ENCODE data around the gene HEXIM1. TPM values are rescaled to one million over a fixed set of nuclear protein-coding genes. Genes with fewer than 3 reads are reported as not detected.

Gene HEXIM1
- polyA plus RNA-seq, 3 donors from 2014 or later: 1.1 to 7.2 (median 3.0) TPM

DNA sequence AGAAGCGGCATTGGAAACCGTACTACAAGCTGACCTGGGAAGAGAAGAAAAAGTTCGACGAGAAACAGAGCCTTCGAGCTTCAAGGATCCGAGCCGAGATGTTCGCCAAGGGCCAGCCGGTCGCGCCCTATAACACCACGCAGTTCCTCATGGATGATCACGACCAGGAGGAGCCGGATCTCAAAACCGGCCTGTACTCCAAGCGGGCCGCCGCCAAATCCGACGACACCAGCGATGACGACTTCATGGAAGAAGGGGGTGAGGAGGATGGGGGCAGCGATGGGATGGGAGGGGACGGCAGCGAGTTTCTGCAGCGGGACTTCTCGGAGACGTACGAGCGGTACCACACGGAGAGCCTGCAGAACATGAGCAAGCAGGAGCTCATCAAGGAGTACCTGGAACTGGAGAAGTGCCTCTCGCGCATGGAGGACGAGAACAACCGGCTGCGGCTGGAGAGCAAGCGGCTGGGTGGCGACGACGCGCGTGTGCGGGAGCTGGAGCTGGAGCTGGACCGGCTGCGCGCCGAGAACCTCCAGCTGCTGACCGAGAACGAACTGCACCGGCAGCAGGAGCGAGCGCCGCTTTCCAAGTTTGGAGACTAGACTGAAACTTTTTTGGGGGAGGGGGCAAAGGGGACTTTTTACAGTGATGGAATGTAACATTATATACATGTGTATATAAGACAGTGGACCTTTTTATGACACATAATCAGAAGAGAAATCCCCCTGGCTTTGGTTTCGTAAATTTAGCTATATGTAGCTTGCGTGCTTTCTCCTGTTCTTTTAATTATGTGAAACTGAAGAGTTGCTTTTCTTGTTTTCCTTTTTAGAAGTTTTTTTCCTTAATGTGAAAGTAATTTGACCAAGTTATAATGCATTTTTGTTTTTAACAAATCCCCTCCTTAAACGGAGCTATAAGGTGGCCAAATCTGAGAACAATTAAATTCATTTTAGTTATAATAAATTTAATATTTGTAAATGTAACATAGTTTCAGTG lies 1.7 kb downstream of the HEXIM1 start:
- H3K4me3 Mint-ChIP-seq: peak overlapping the region; percentile 91 to 100 (median 98)
- H3K27ac Mint-ChIP-seq: peak overlapping the region; percentile 99 to 100 (median 100)
- peaks cover 20 to 32% (median 32%) of the 10 kb centered on the region in 3 donors for H3K27me3 Mint-ChIP-seq (ENCODE audit: low read depth in 3 of 3)
- DNase-seq: peak in 2 of 3 donors; percentile 28 to 31
- H3K4me1 Mint-ChIP-seq: peaks cover 52 to 65% of the 10 kb centered on the region in 2 donors
- H3K36me3 Mint-ChIP-seq: no peaks in the 10 kb centered on the region
- no peaks in the 10 kb centered on the region for H3K9me3 Mint-ChIP-seq

DNA sequence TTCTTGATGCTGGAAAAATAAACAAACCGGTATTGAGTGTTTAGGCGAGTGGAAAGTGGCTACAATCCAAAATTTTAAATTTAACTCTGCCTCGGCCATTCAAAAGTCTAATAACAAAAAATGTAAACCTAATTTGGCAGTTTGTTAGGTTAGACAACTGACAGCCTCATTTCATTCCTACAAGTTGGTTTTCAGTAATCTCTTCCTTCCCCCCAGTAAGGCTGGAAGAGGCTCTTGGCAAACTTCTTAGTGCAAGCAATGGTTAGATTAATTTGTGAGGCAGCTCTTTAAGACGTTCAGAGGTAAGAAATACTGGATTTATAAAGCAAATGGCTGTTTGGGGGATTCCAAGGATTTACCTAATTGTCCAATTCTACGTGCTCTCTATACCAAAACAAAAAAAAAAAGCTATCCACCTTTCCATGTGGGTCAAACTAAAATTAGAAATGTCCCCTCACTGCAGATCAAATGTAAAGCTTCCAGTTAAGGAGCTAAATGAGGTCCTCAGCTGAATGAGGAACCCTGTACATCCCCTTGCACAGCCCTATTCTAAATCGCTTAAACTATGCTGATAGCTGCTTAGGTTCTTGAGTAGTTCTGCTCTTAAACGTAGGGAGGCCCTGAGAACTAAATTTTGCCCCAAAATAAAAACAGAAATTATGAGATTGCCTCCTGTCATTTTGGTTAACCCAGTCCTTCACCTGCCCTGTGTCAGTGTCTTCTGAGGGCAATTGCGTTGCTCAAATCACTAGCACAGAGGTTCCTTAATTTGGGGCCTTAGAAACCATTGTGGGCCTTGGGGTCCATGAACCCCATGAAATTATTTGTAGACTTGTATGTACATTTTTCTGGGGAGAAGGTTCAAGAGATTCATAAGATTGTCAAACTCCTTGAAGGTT lies 2.9 kb downstream of the HEXIM1 start:
- peak overlapping the region; percentile 79 to 100 (median 87) for H3K27ac Mint-ChIP-seq
- no peaks in the 10 kb centered on the region for H3K36me3 Mint-ChIP-seq
- DNase-seq: no peak
- no peaks in the 10 kb centered on the region for H3K9me3 Mint-ChIP-seq
- H3K27me3 Mint-ChIP-seq (ENCODE audit: low read depth in 3 of 3): peaks cover 20 to 32% (median 32%) of the 10 kb centered on the region in 3 donors
- peak overlapping the region; percentile 61 to 100 (median 70) for H3K4me3 Mint-ChIP-seq
- H3K4me1 Mint-ChIP-seq: peaks cover 48 to 67% of the 10 kb centered on the region in 2 donors

DNA sequence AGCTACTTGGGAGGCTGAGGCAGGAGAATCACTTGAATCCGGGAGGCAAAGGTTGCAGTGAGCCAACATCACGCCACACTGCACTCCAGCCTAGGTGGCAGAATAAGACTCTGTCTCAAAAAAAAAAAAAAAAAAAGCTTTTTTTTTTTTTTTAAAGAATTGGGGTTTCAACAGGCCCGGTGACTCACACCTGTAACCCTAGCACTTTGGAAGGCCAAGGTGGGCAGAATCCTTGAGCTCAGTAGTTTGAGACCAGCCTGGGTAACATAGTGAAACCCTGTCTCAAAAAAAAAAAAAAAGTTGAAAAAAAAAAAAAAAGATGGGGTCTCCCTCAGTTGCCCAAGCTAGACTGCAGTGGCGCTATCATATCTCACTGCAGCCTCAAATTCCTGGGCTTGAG lies 6.8 kb downstream of the HEXIM1 start:
- H3K4me3 Mint-ChIP-seq: no peak overlapping the region
- no peak for DNase-seq
- H3K27me3 Mint-ChIP-seq (ENCODE audit: low read depth in 3 of 3): peaks cover 0 to 7% (median 0%) of the 10 kb centered on the region in 3 donors
- peaks cover 42 to 62% of the 10 kb centered on the region in 2 donors for H3K4me1 Mint-ChIP-seq
- no peaks in the 10 kb centered on the region for H3K9me3 Mint-ChIP-seq
- peaks cover 0 to 4% (median 0%) of the 10 kb centered on the region in 3 donors for H3K36me3 Mint-ChIP-seq
- H3K27ac Mint-ChIP-seq: peak overlapping the region in 3 of 6 donors; percentile 35 to 72 (median 71)

DNA sequence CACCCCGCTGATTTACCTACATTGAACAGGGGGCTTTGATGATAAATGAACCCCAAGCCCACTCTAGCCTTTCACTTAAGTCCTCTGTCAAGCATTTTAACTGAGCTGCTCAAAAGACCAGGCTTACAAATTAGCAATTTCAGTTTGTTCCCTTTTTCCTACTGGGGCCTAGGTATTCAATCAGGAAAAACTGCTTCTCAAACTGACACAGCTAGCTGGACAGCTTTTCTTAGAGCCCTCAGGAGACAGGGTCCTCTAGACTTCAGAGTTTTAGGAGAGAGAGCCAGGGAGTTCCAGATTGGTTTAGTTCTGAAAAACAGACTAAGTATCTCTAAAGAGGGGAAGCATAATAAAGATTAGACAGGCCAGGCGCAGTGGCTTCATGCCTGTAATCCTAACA lies 7.2 kb downstream of the HEXIM1 start:
- DNase-seq: no peak
- Mint-ChIP-seq H3K27me3 (ENCODE audit: low read depth in 3 of 3) (peaks cover 0 to 5% (median under 1%) of the 10 kb centered on the region in 3 donors), H3K4me3 (no peak overlapping the region), H3K27ac (peak overlapping the region in 4 of 6 donors; percentile 18 to 72 (median 53)), H3K36me3 (peaks cover 0 to 4% (median 0%) of the 10 kb centered on the region in 3 donors), H3K9me3 (no peaks in the 10 kb centered on the region), H3K4me1 (peaks cover 42 to 62% of the 10 kb centered on the region in 2 donors)

DNA sequence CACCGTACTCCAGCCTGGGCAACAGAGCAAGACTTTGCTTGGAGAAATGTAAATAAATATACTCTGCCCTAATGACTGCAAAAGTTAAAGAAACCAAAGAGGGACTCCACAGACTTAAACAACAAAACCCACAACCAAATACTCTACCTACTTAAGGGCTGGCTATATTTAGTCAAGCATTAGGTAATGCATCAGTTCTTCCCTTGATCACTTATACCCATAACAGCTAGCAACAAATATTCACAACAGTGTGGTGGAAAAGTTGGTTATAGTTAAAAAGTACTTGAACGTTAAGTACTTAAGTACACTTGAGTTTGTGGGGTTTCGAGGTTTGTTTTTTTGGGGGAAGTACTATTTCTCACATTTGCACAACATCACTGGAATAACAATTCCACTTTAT lies 8.0 kb downstream of the HEXIM1 start:
- DNase-seq: no peak
- H3K36me3 Mint-ChIP-seq: peaks cover 0 to 4% (median 0%) of the 10 kb centered on the region in 3 donors
- peaks cover under 1 to 7% (median 5%) of the 10 kb centered on the region in 3 donors for H3K27me3 Mint-ChIP-seq (ENCODE audit: low read depth in 3 of 3)
- H3K4me1 Mint-ChIP-seq: peaks cover 37 to 56% of the 10 kb centered on the region in 2 donors
- H3K27ac Mint-ChIP-seq: peak overlapping the region in 2 of 6 donors; percentile 8 to 24
- H3K9me3 Mint-ChIP-seq: no peaks in the 10 kb centered on the region
- no peak overlapping the region for H3K4me3 Mint-ChIP-seq

DNA sequence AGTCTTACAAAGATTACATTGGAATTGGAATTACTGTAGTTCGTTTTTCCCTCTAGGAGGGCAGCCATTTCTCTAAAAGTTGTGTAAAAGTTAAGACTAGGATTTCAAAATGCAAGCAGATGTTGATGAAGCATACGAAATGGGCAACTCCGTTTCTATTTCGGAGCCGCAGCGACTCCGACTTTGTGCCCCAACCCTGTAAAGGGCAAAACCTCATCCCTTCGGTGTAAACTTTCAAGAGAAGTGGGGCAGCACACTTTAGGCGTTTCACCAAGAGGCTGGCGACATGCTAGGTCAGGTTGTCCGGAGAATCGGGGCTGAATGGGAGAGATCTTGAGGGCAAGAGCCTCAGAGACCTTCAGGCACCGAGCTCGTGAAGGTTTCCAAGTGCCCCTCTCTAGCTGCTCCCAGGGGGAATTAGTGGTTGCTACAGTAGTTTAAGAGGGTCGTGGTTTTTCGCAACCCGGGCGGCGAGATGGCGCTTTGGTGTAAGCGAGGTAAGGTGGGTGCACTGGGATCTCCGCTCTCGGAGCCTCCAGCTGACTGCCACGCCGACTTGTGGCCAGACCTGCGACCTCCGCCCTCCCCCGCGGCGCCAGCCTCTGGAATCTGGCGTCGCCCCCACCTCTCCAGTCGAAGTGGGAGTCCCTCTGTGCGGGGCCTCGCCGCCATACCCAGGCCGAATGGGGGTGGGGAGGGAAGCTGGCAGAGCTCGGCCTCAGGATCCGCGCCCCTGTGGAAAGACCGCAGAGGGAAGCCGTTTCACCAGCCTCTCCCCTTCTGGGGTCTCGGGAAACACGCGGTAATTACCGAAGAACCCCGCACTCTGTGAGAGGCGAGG lies 12.4 kb downstream of the HEXIM1 start:
- Mint-ChIP-seq H3K36me3 (peaks cover 0 to 4% (median 0%) of the 10 kb centered on the region in 3 donors), H3K4me3 (peak overlapping the region; percentile 89 to 99 (median 92)), H3K4me1 (peaks cover 40 to 50% of the 10 kb centered on the region in 2 donors), H3K27ac (peak overlapping the region; percentile 93 to 98 (median 96)), H3K9me3 (no peaks in the 10 kb centered on the region), H3K27me3 (ENCODE audit: low read depth in 3 of 3) (peaks cover 2 to 10% (median 8%) of the 10 kb centered on the region in 3 donors)
- peak; percentile 63 to 67 (median 65) for DNase-seq

DNA sequence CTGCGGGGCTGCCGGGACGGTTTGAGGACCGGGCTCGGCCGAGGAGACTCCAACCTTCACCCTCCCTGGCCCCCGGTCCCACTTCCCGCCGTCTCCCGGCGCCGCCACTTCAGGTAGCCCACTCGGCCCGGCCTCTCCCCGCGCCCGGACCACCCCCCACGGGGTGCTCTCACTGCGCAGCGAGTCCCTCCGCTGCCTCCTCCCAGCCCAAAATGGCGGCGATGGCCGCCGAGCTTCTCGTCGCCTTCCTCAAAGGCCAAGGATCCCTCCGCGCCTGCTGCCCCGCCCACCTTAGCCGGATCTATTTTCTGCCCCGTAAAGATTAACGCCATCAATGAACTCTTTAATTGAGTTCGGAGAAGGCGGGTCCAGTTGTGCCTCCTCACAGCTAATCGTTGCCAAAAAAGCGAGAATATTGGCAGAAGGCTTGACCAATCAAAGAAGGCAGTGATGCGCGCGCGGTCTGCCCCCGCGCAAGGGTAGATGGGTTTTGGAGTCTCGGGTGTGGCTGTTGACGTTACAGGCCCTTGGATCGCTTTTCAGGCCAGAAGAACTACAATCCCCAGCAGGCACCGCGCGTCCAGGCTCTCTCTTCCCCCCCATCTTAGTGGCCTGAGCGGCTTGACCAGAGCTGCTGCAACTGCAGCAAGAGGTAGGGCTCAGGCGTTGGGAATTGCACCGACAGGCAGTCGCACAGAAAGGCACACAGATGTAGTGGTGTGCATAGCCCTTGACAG lies 13.2 kb downstream of the HEXIM1 start, which contains the start of gene HEXIM2:
HEXIM2 (plus strand) TSS at position 588 of the 737 bp plus-strand sequence. CDS start 919 bp downstream, outside the sequence.
- H3K9me3 Mint-ChIP-seq: no peaks in the 10 kb centered on the region
- H3K27me3 Mint-ChIP-seq (ENCODE audit: low read depth in 3 of 3): peaks cover 2 to 10% (median 8%) of the 10 kb centered on the region in 3 donors
- peaks cover 0 to 4% (median 0%) of the 10 kb centered on the region in 3 donors for H3K36me3 Mint-ChIP-seq
- peaks cover 37 to 42% of the 10 kb centered on the region in 2 donors for H3K4me1 Mint-ChIP-seq
- peak; percentile 99 to 100 (median 99) for DNase-seq
- H3K27ac Mint-ChIP-seq: peak within 1 kb of the TSS; percentile 93 to 98 (median 96)
- H3K4me3 Mint-ChIP-seq: peak within 1 kb of the TSS; percentile 89 to 99 (median 92)

DNA sequence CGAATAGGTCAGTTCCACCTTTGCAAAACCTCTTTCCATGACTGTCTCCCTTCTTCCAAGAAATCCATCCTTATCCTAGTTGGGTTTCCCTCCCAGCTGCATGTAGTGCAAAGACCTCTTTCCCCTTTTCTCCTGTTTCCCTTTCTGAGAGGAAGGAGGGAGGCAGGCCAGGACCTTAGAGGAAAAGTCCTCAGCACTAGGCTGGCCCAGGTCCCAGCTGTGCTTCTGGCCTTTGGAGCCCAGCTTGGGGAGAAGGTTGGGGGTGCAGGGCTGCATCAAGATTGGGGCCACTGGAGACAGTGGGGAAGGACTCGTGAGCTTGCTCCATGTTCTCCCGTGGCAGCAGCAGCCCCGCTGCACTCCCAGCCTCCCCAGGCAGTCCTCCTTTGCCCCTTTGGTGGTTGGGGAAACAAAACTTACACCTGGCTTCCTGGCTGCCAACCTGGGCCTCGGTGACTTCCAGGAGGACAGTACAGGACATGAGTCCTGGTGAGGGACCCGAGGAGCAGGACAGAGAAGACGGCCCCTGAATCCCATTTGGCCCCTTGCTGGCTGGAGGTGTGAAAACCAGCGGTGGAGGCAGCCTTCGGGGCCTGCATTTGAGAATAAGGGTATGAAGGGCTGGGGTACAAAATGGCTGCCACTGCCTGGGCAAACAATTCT lies 13.9 kb downstream of the HEXIM1 start:
- H3K27ac Mint-ChIP-seq: peak overlapping the region; percentile 93 to 98 (median 96)
- peaks cover 37 to 42% of the 10 kb centered on the region in 2 donors for H3K4me1 Mint-ChIP-seq
- peaks cover 0 to 4% (median 0%) of the 10 kb centered on the region in 3 donors for H3K36me3 Mint-ChIP-seq
- no peaks in the 10 kb centered on the region for H3K9me3 Mint-ChIP-seq
- H3K27me3 Mint-ChIP-seq (ENCODE audit: low read depth in 3 of 3): peaks cover 2 to 10% (median 8%) of the 10 kb centered on the region in 3 donors
- no peak for DNase-seq
- peak overlapping the region; percentile 89 to 99 (median 92) for H3K4me3 Mint-ChIP-seq

DNA sequence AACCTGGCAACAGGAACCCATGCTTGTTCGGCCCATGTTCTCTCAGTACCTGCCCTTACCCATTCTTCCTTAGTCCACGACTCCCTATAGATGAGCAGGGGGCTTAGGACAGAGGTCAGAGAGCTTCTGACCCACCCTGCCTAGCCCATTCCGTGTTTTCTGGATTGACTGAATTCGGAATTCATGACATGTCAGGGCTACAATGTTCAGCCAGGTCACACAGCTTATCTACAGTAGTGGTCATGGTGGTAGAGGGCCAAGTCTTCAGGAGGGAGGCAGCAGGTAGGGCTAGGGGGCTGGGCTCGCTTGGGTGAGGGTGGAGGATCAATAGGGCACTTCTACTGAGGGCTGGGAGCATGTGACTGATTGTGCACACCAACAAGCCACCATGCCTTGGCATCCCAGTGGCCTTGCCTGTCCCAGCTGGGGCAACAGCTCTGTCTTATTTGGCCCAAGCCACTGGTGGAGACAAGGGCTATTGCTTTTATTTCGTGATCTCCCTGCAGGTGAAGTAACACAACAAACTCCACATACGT lies 16.5 kb downstream of the HEXIM1 start:
- Mint-ChIP-seq H3K27ac (no peak overlapping the region), H3K4me3 (no peak overlapping the region), H3K4me1 (peaks cover 17 to 23% of the 10 kb centered on the region in 2 donors)

DNA sequence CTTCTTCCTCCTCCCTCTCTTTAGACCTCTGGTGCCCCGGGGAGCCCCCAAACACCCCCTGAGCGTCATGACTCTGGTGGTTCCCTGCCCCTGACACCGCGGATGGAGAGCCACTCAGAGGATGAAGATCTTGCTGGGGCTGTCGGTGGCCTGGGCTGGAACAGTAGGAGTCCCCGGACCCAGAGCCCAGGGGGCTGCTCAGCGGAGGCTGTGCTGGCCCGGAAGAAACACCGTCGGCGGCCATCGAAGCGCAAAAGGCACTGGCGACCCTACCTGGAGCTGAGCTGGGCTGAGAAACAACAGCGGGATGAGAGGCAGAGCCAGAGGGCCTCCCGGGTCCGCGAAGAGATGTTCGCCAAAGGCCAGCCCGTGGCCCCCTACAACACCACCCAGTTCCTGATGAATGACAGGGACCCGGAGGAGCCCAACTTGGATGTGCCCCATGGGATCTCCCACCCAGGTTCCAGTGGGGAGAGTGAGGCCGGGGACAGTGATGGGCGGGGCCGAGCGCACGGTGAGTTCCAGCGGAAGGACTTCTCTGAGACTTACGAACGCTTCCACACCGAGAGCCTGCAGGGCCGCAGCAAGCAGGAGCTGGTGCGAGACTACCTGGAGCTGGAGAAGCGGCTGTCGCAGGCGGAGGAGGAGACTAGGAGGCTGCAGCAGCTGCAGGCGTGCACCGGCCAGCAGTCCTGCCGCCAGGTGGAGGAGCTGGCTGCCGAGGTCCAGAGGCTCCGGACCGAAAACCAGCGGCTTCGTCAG lies 20.9 kb downstream of the HEXIM1 start:
- H3K4me1 Mint-ChIP-seq: peaks cover 28 to 39% of the 10 kb centered on the region in 2 donors
- DNase-seq: no peak
- H3K9me3 Mint-ChIP-seq: no peaks in the 10 kb centered on the region
- H3K36me3 Mint-ChIP-seq: no peaks in the 10 kb centered on the region
- H3K27ac Mint-ChIP-seq: peak overlapping the region in 5 of 6 donors; percentile 21 to 97 (median 77)
- H3K27me3 Mint-ChIP-seq (ENCODE audit: low read depth in 3 of 3): peaks cover 3 to 8% (median 6%) of the 10 kb centered on the region in 3 donors
- no peak overlapping the region for H3K4me3 Mint-ChIP-seq

More for the DNA sequence above, 16.5 kb downstream of the HEXIM1 start:
- Mint-ChIP-seq H3K9me3 (no peaks in the 10 kb centered on the region), H3K27me3 (ENCODE audit: low read depth in 3 of 3) (peaks cover 2 to 8% (median 8%) of the 10 kb centered on the region in 3 donors), H3K36me3 (no peaks in the 10 kb centered on the region)
- no peak for DNase-seq

Data from immature natural killer cell (primary cell).